ENCODE data around the gene SELENOO.

The SELENOO gene

GRCh38 chr22:50216684-50217520, 16.1 kb downstream of the SELENOO start:
- no peak for DNase-seq (ENCODE audit: low read depth)

GRCh38 chr22:50217543-50218152, 16.8 kb downstream of the SELENOO start:
- DNase-seq (ENCODE audit: low read depth), result no peak

GRCh38 chr22:50218153-50218995, 17.6 kb downstream of the SELENOO start:
- no peak for DNase-seq (ENCODE audit: low read depth)

GRCh38 chr22:50218996-50219727, 18.4 kb downstream of the SELENOO start:
- DNase-seq (ENCODE audit: low read depth), result no peak

- no peak for DNase-seq (ENCODE audit: low read depth)
These were observed 19.2 kb downstream of the SELENOO start for GRCh38 chr22:50219800-50220602.

- no peak for DNase-seq (ENCODE audit: low read depth)
These were observed 20.0 kb downstream of the SELENOO start for GRCh38 chr22:50220603-50221409.

GRCh38 chr22:50221410-50222300, 20.8 kb downstream of the SELENOO start:
- DNase-seq (ENCODE audit: low read depth), result no peak

GRCh38 chr22:50222508-50222907, 21.7 kb downstream of the SELENOO start:
- no peak for DNase-seq (ENCODE audit: low read depth)

GRCh38 chr22:50224071-50224470, 23.3 kb downstream of the SELENOO start:
- no peak for DNase-seq (ENCODE audit: low read depth)

GRCh38 chr22:50225200-50225969, 24.6 kb downstream of the SELENOO start:
- no peak for DNase-seq (ENCODE audit: low read depth)

- DNase-seq (ENCODE audit: low read depth), result no peak
These were observed 25.5 kb downstream of the SELENOO start for GRCh38 chr22:50226063-50226874.

GRCh38 chr22:50226875-50227165, 26.0 kb downstream of the SELENOO start:
- DNase-seq (ENCODE audit: low read depth), result no peak

- DNase-seq (ENCODE audit: low read depth), result no peak
These were observed 26.9 kb downstream of the SELENOO start for GRCh38 chr22:50227579-50228215.

- no peak for DNase-seq (ENCODE audit: low read depth)
These were observed 27.6 kb downstream of the SELENOO start for GRCh38 chr22:50228366-50228765.

GRCh38 chr22:50229370-50229769, 28.6 kb downstream of the SELENOO start:
- DNase-seq (ENCODE audit: low read depth), result no peak

GRCh38 chr22:50232481-50233151, 31.8 kb downstream of the SELENOO start:
- DNase-seq (ENCODE audit: low read depth), result no peak

- DNase-seq (ENCODE audit: low read depth), result no peak
These were observed 32.4 kb downstream of the SELENOO start for GRCh38 chr22:50233223-50233622.
